GM12878 (cell line): ENCODE measurements around the gene C3orf70.

ENCODE experiments used
- EZH2 ChIP-seq: IDR thresholded peaks from 2 replicates; pipeline ENCODE4 v1.6.1; 2012; ENCODE audit warnings: low read depth, mild to moderate bottlenecking, control low read depth, inconsistent platforms, low read length, borderline replicate concordance; ENCODE audit not compliant: control insufficient read depth
- HDGF ChIP-seq: fragments of 450-650 bp; IDR thresholded peaks from 2 replicates; pipeline ENCODE4 v1.6.1; 2016; ENCODE audit warnings: antibody characterized with exemption
- NRF1 ChIP-seq: conservative IDR thresholded peaks from 2 replicates; pipeline ENCODE4 v1.6.1; 2011; ENCODE audit warnings: mild to moderate bottlenecking, low read depth, low read length, improper control_type of control experiment
- POLR2A ChIP-seq: IDR thresholded peaks from 2 replicates; pipeline ENCODE4 v1.6.1; 2011; ENCODE audit warnings: low read depth, mild to moderate bottlenecking, low read length
- POLR2AphosphoS5 ChIP-seq: IDR thresholded peaks from 2 replicates; pipeline ENCODE4 v1.6.1; 2011; ENCODE audit warnings: mild to moderate bottlenecking, low read length, inconsistent platforms
- TF ChIP-seq, protein P1 (sequence below), 3 experiments: IDR thresholded peaks in 2 of 3; conservative IDR thresholded peaks in 1 of 3; 2 replicates each; pipeline ENCODE4 v1.5.1; 2011; ENCODE audit warnings: low read depth in 3 of 3, low read length in 3 of 3, mild to moderate bottlenecking in 3 of 3, control low read depth in 2 of 3, moderate library complexity in 2 of 3, inconsistent platforms in 1 of 3, mixed read lengths in 1 of 3; ENCODE audit not compliant: control insufficient read depth in 2 of 3, insufficient read depth in 1 of 3; ENCODE audit errors: extremely low read depth in 1 of 3

DNA sequence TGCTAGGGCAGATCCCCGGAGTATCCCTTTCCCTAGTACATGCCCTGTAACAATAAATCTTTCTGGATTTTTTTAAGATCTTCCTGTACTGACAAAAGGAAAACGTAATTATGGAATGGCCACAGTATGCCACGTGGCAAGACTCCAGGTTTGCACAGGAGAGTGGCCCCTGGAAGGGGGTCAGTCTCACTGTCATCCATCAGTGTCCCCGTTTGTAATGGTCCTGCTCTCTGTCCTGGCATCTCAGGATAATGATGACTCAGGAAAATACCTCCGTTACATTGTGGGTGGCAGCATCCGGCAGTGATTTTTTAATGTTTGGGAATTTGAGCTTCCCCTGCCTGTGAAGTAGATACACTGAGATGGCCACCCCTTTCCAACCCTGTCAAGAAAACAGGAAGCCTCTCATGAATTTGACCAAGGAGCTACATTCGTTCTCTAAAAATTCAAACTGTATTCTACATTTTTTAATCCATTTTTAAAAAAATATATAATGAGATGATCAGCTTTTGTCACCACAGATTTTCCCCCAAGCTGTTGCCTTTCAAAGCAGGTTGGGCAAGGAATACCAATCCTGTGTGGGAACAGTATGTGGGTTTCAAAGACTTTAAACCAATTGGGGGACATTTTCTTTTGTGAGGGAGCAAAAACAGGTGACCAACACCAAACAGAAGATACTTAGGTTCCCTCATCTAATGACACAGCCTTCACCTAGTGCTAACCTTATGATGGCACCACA is 110.4 kb downstream of the C3orf70 start:
- TF ChIP-seq, protein P1, sequence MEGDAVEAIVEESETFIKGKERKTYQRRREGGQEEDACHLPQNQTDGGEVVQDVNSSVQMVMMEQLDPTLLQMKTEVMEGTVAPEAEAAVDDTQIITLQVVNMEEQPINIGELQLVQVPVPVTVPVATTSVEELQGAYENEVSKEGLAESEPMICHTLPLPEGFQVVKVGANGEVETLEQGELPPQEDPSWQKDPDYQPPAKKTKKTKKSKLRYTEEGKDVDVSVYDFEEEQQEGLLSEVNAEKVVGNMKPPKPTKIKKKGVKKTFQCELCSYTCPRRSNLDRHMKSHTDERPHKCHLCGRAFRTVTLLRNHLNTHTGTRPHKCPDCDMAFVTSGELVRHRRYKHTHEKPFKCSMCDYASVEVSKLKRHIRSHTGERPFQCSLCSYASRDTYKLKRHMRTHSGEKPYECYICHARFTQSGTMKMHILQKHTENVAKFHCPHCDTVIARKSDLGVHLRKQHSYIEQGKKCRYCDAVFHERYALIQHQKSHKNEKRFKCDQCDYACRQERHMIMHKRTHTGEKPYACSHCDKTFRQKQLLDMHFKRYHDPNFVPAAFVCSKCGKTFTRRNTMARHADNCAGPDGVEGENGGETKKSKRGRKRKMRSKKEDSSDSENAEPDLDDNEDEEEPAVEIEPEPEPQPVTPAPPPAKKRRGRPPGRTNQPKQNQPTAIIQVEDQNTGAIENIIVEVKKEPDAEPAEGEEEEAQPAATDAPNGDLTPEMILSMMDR (IDR thresholded peaks at IDR 0.05 in 2 of 3, conservative IDR thresholded peaks at IDR 0.05 in 1 of 3; ENCODE audit: control insufficient read depth in 2 of 3, extremely low read depth in 1 of 3, insufficient read depth in 1 of 3, low read depth in 3 of 3, low read length in 3 of 3): no peak
- no peak for TF ChIP-seq EZH2
- TF ChIP-seq POLR2A: no peak
- TF ChIP-seq NRF1: no peak
- no peak for TF ChIP-seq POLR2AphosphoS5
- TF ChIP-seq HDGF: no peak
